ENCODE data around the gene SLC39A8.
"Not testable (repeated sequence)": the region's sequence is repeated elsewhere in the genome, so short reads cannot be mapped to it uniquely, and the experiment has no call there.

Gene SLC39A8

DNA sequence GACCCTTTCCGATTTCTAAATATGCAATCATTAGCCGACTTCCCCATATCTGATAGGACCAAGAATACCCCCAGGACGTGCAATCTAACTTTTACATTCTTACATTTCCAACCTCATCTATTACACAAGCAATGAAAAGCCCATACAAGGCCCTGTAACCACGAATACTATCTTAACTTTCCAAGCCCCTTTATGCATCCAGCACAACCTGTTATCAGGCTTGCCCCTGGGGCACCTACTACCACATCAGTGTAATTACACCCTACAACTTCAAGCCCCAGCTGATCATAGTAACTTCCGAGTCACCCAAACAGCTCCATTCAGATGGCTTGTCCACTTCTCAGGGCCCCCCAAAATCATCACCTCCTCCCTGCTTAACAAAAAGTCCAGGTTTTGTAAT is 102.0 kb downstream of the SLC39A8 start:
- H3K79me2 ChIP-seq (ENCODE audit: control insufficient read depth, insufficient read depth, low read length, unreplicated experiment); H3K4me3 ChIP-seq (ENCODE audit: low read depth, low read length); H3K27me3 ChIP-seq (ENCODE audit: insufficient read depth, low read length): not testable (repeated sequence)

DNA sequence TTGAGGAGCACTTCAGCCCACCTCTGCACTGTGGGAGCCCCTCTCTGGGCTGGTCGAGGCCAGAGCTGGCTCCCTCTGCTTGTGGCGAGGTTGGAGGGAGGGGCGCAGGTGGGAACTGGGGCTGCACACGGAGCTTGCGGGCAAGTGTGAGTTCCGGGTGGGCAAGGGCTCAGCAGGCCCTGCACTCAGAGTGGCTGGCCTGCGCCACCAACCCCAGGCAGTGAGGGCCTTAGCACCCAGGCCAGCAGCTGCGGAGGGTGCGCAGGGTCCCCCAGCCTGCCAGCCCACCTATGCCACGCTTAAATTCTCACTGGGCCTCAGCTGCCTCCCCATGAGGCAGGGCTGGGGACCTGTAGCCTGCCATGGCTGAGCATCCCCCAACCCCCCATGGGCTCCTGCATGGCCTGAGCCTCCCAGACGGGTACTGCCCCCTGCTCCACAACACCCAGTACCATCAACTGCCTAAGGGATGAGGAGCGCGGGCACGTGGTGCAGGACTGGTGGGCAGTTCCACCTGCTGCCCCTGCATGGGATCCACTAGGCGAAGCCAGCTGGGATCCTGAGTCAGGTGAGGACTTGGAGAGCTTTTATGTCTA is 110.9 kb downstream of the SLC39A8 start:
- no peaks in the 10 kb centered on the region for H3K36me3 ChIP-seq (ENCODE audit: insufficient read depth, low read length)
- H3K27ac ChIP-seq (ENCODE audit: low read depth, low read length): no peak overlapping the region
- no peak overlapping the region for H2AFZ ChIP-seq (ENCODE audit: low read length, unreplicated experiment)
- no peak overlapping the region for H3K4me3 ChIP-seq (ENCODE audit: low read depth, low read length)
- H3K79me2 ChIP-seq (ENCODE audit: control insufficient read depth, insufficient read depth, low read length, unreplicated experiment): no peaks in the 10 kb centered on the region
- H3K27me3 ChIP-seq (ENCODE audit: insufficient read depth, low read length): no peaks in the 10 kb centered on the region
- no peaks in the 10 kb centered on the region for H3K4me1 ChIP-seq (ENCODE audit: control insufficient read depth, insufficient read depth, low read length, unreplicated experiment)

More for the DNA sequence above, 102.0 kb downstream of the SLC39A8 start:
- H2AFZ ChIP-seq (ENCODE audit: low read length, unreplicated experiment); H3K27ac ChIP-seq (ENCODE audit: low read depth, low read length); H3K36me3 ChIP-seq (ENCODE audit: insufficient read depth, low read length); H3K4me1 ChIP-seq (ENCODE audit: control insufficient read depth, insufficient read depth, low read length, unreplicated experiment): not testable (repeated sequence)

DNA sequence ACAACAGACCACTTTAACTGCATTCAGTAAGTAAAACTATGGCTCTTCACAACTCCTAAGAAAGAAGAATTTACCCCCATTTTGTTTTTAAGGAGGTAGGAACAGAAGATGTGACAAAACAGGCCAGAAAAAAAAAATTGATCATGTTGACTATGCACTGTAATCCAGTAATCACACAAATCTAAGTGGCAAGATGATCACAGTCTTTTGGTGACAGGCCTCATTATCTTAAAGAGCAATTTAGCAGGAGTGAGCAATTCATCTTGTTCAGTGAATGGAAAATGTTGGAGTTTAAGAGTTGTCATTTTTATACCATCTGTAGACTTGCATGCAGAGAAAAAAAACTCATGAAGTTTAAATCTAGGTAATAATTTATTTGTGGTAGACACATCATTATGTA is 115.1 kb downstream of the SLC39A8 start:
- no peaks in the 10 kb centered on the region for H3K4me1 ChIP-seq (ENCODE audit: control insufficient read depth, insufficient read depth, low read length, unreplicated experiment)

GRCh38 chr4:102227388-102227787 is 117.9 kb downstream of the SLC39A8 start:
- H3K79me2 ChIP-seq (ENCODE audit: control insufficient read depth, insufficient read depth, low read length, unreplicated experiment): no peaks in the 10 kb centered on the region
- no peaks in the 10 kb centered on the region for H3K4me1 ChIP-seq (ENCODE audit: control insufficient read depth, insufficient read depth, low read length, unreplicated experiment)
- H3K4me3 ChIP-seq (ENCODE audit: low read depth, low read length): no peak overlapping the region
- H3K27ac ChIP-seq (ENCODE audit: low read depth, low read length): no peak overlapping the region
- no peaks in the 10 kb centered on the region for H3K27me3 ChIP-seq (ENCODE audit: insufficient read depth, low read length)
- H2AFZ ChIP-seq (ENCODE audit: low read length, unreplicated experiment): no peak overlapping the region
- no peaks in the 10 kb centered on the region for H3K36me3 ChIP-seq (ENCODE audit: insufficient read depth, low read length)

More for the DNA sequence above, 115.1 kb downstream of the SLC39A8 start:
- Histone ChIP-seq H3K4me3 (ENCODE audit: low read depth, low read length) (no peak overlapping the region), H3K79me2 (ENCODE audit: control insufficient read depth, insufficient read depth, low read length, unreplicated experiment) (no peaks in the 10 kb centered on the region), H2AFZ (ENCODE audit: low read length, unreplicated experiment) (no peak overlapping the region), H3K36me3 (ENCODE audit: insufficient read depth, low read length) (no peaks in the 10 kb centered on the region), H3K27me3 (ENCODE audit: insufficient read depth, low read length) (no peaks in the 10 kb centered on the region), H3K27ac (ENCODE audit: low read depth, low read length) (no peak overlapping the region)

DNA sequence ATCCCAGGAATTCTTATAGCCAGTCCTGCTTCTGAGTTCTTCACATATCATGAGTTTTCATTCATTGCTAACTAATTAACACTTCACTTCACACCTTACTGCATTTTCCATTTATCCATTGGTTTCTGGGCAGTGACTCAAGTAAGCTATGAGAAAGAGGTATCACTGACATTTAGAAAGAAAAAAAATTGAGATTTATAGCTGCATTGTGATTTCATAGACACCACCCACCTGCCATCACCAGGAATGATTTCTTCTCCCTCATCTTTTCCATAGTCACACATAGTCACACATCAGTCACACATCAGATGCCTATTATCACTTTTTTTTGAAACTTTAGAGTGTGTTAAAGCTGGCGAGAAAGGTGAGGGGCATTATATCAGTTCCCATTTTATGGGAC is 121.8 kb downstream of the SLC39A8 start:
- Histone ChIP-seq H3K4me3 (ENCODE audit: low read depth, low read length) (no peak overlapping the region), H2AFZ (ENCODE audit: low read length, unreplicated experiment) (no peak overlapping the region), H3K4me1 (ENCODE audit: control insufficient read depth, insufficient read depth, low read length, unreplicated experiment) (no peaks in the 10 kb centered on the region), H3K79me2 (ENCODE audit: control insufficient read depth, insufficient read depth, low read length, unreplicated experiment) (no peaks in the 10 kb centered on the region), H3K27ac (ENCODE audit: low read depth, low read length) (no peak overlapping the region), H3K27me3 (ENCODE audit: insufficient read depth, low read length) (0 out of 2 replicates have a peak, but pooled peaks cover 7% of the 10 kb centered on the region), H3K36me3 (ENCODE audit: insufficient read depth, low read length) (no peaks in the 10 kb centered on the region)

- no peaks in the 10 kb centered on the region for H3K36me3 ChIP-seq (ENCODE audit: insufficient read depth, low read length)
- H3K27ac ChIP-seq (ENCODE audit: low read depth, low read length): no peak overlapping the region
- H3K79me2 ChIP-seq (ENCODE audit: control insufficient read depth, insufficient read depth, low read length, unreplicated experiment): no peaks in the 10 kb centered on the region
- H3K4me1 ChIP-seq (ENCODE audit: control insufficient read depth, insufficient read depth, low read length, unreplicated experiment): no peaks in the 10 kb centered on the region
- H3K27me3 ChIP-seq (ENCODE audit: insufficient read depth, low read length): 0 out of 2 replicates have a peak, but pooled peaks cover 7% of the 10 kb centered on the region
- no peak overlapping the region for H2AFZ ChIP-seq (ENCODE audit: low read length, unreplicated experiment)
- no peak overlapping the region for H3K4me3 ChIP-seq (ENCODE audit: low read depth, low read length)
These were observed 122.4 kb downstream of the SLC39A8 start for GRCh38 chr4:102222838-102223409.

DNA sequence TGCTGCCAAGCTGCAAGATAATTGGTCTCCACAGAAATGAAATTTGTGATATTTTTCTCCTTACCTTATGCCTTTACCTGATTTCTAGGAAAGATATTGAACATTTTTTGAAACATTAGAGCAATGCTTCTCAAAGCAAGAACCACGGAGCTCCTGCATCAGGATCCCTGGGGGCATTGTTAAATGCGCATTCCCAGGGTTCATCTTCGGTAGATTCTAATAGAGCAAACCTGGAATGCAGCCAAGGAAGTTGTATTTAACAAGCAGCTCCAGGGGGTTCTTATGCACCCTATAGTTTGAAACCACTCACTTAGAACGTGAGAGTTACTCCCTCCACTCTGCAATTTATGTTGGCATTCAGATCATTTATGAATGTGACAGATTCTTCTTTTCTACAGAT is 126.2 kb downstream of the SLC39A8 start:
- Histone ChIP-seq H2AFZ (ENCODE audit: low read length, unreplicated experiment) (no peak overlapping the region), H3K36me3 (ENCODE audit: insufficient read depth, low read length) (no peaks in the 10 kb centered on the region), H3K27ac (ENCODE audit: low read depth, low read length) (no peak overlapping the region), H3K79me2 (ENCODE audit: control insufficient read depth, insufficient read depth, low read length, unreplicated experiment) (no peaks in the 10 kb centered on the region), H3K4me1 (ENCODE audit: control insufficient read depth, insufficient read depth, low read length, unreplicated experiment) (no peaks in the 10 kb centered on the region), H3K27me3 (ENCODE audit: insufficient read depth, low read length) (peaks cover 7% of the 10 kb centered on the region; the same call in 1 of the 2 replicates), H3K4me3 (ENCODE audit: low read depth, low read length) (no peak overlapping the region)

GRCh38 chr4:102218656-102219055 is 126.6 kb downstream of the SLC39A8 start:
- no peaks in the 10 kb centered on the region for H3K36me3 ChIP-seq (ENCODE audit: insufficient read depth, low read length)

DNA sequence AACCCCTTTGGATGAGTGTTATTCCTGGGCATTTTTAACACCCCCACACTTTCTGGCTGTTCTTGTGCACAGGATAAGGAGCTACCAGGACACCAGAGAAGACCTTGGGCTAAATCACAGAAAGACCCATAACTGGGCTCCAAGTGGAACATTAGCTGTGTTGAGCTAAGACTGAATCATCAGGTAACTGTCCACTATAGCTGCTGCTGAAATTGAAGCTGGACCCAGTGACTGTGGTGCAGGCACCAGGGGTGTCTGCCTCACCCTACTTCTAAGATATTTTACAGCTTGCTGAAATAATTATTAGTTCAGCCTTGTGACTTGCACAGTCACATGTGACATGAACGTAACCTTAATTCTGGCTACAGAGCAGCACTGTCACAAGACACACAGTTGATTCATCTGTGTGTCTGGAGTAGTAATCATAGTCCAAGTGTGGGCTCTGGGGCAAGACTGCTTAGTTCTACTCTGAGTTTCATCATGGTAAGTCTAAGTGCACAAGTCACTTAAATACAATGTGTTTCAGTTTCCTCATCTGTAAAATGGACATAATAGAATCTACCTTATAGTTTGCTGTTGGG is 127.4 kb downstream of the SLC39A8 start:
- Histone ChIP-seq H3K4me1 (ENCODE audit: control insufficient read depth, insufficient read depth, low read length, unreplicated experiment) (no peaks in the 10 kb centered on the region), H2AFZ (ENCODE audit: low read length, unreplicated experiment) (no peak overlapping the region), H3K36me3 (ENCODE audit: insufficient read depth, low read length) (no peaks in the 10 kb centered on the region), H3K27me3 (ENCODE audit: insufficient read depth, low read length) (peaks cover 7% of the 10 kb centered on the region; the same call in 1 of the 2 replicates), H3K4me3 (ENCODE audit: low read depth, low read length) (no peak overlapping the region), H3K27ac (ENCODE audit: low read depth, low read length) (no peak overlapping the region), H3K79me2 (ENCODE audit: control insufficient read depth, insufficient read depth, low read length, unreplicated experiment) (no peaks in the 10 kb centered on the region)

More at GRCh38 chr4:102218656-102219055, 126.6 kb downstream of the SLC39A8 start:
- Histone ChIP-seq H3K4me3 (ENCODE audit: low read depth, low read length) (no peak overlapping the region), H3K79me2 (ENCODE audit: control insufficient read depth, insufficient read depth, low read length, unreplicated experiment) (no peaks in the 10 kb centered on the region), H3K27ac (ENCODE audit: low read depth, low read length) (no peak overlapping the region), H3K27me3 (ENCODE audit: insufficient read depth, low read length) (peaks cover 7% of the 10 kb centered on the region; the same call in 1 of the 2 replicates), H3K4me1 (ENCODE audit: control insufficient read depth, insufficient read depth, low read length, unreplicated experiment) (no peaks in the 10 kb centered on the region), H2AFZ (ENCODE audit: low read length, unreplicated experiment) (no peak overlapping the region)

- Histone ChIP-seq H3K27me3 (ENCODE audit: insufficient read depth, low read length) (peaks cover 7% of the 10 kb centered on the region; the same call in 1 of the 2 replicates), H3K36me3 (ENCODE audit: insufficient read depth, low read length) (no peaks in the 10 kb centered on the region), H3K4me1 (ENCODE audit: control insufficient read depth, insufficient read depth, low read length, unreplicated experiment) (no peaks in the 10 kb centered on the region), H3K27ac (ENCODE audit: low read depth, low read length) (no peak overlapping the region), H3K4me3 (ENCODE audit: low read depth, low read length) (no peak overlapping the region), H3K79me2 (ENCODE audit: control insufficient read depth, insufficient read depth, low read length, unreplicated experiment) (no peaks in the 10 kb centered on the region), H2AFZ (ENCODE audit: low read length, unreplicated experiment) (no peak overlapping the region)
These were observed 127.9 kb downstream of the SLC39A8 start for GRCh38 chr4:102217345-102217744.

DNA sequence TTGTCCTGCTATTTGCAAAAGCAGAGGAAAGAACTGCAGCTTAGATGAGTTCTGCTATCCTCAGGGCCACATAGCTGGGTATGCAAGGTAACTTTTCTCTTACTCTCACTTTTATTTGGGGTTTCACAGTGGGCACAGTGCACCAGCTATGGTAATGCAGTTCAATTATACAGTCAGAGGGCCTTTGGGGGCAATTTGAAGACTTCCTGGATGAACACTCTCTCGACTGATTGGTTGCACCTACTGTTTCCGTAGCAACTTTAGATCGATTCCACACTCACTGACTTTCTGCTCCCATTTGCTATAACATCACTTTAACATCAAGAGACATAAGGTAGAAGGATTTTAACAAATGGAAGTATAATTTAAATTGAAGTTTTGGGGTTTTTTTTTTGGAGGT is 128.6 kb downstream of the SLC39A8 start:
- no peaks in the 10 kb centered on the region for H3K79me2 ChIP-seq (ENCODE audit: control insufficient read depth, insufficient read depth, low read length, unreplicated experiment)
- H2AFZ ChIP-seq (ENCODE audit: low read length, unreplicated experiment): no peak overlapping the region
- peaks cover 7% of the 10 kb centered on the region; the same call in 1 of the 2 replicates for H3K27me3 ChIP-seq (ENCODE audit: insufficient read depth, low read length)
- H3K4me3 ChIP-seq (ENCODE audit: low read depth, low read length): no peak overlapping the region
- H3K27ac ChIP-seq (ENCODE audit: low read depth, low read length): no peak overlapping the region
- no peaks in the 10 kb centered on the region for H3K4me1 ChIP-seq (ENCODE audit: control insufficient read depth, insufficient read depth, low read length, unreplicated experiment)
- H3K36me3 ChIP-seq (ENCODE audit: insufficient read depth, low read length): no peaks in the 10 kb centered on the region
